Breast epithelium (tissue), 4 donors: ENCODE measurements around the gene FEM1B. TPM values are rescaled to one million over a fixed set of nuclear protein-coding genes. Genes with fewer than 3 reads are reported as not detected.

Experiments
- DNase-seq, 2 donors: peaks; one replicate each; pipeline ENCODE4 v3.0.0-alpha.2; 2019; ENCODE audit warnings: low spot score in 2 of 2
- H3K27ac ChIP-seq, 2 donors: fragments of 200-600 bp; sonication (generic) in 1 of 2; one replicate each; pipeline ENCODE4 v1.5.1; 2016 to 2019; ENCODE audit warnings: mild to moderate bottlenecking in 1 of 2
- H3K27me3 ChIP-seq, 2 donors: fragments of 200-600 bp; sonication (generic) in 1 of 2; one replicate each; pipeline versions ENCODE4 v1.5.1 to v1.6.0; 2017 to 2019; ENCODE audit warnings: control low read depth in 1 of 2, mild to moderate bottlenecking in 1 of 2
- H3K36me3 ChIP-seq: fragments of 200-600 bp; one replicate; pipeline ENCODE4 v1.5.1; 2019
- H3K4me1 ChIP-seq, 2 donors: fragments of 200-600 bp; sonication (generic); one replicate each; pipeline ENCODE4 v1.5.1; 2016 to 2019; ENCODE audit warnings: control low read depth in 1 of 2
- H3K4me3 ChIP-seq, 3 donors: fragments of 200-600 bp; sonication (generic); 1 replicate in 2 of 3; 2 replicates in 1 of 3; pipeline ENCODE4 v1.5.1; 2016 to 2019; ENCODE audit warnings: mild to moderate bottlenecking in 3 of 3, moderate library complexity in 2 of 3
- H3K9me3 ChIP-seq, 2 donors: fragments of 200-600 bp; sonication (generic) in 1 of 2; one replicate each; pipeline ENCODE4 v1.5.1; 2016 to 2019; ENCODE audit warnings: control low read depth in 1 of 2
- POLR2A ChIP-seq: fragments of 450-650 bp; IDR thresholded peaks from one replicate; pipeline ENCODE4 v1.6.1; 2016; ENCODE audit warnings: antibody characterized with exemption, mild to moderate bottlenecking, moderate library complexity
- POLR2AphosphoS5 ChIP-seq, 3 donors: sonication (generic); formaldehyde crosslinking; IDR thresholded peaks; one replicate each; pipeline ENCODE4 v1.6.1; 2017; ENCODE audit warnings: antibody characterized with exemption in 3 of 3
- intact Hi-C: fragments of 100-400 bp; cut with DNase I; formaldehyde crosslinking; loops from one replicate; pipeline ENCODE4 v1.15.1; 2023; ENCODE audit warnings: low total_unique reads
- total RNA-seq, 3 donors: library from RNA; depleted of rRNA; stranded (reverse); fragments of >200 nt; gene quantifications; one replicate each; pipeline ENCODE4 v1.1.0, GENCODE V29; 2016
- TF ChIP-seq, protein P1 (sequence below), 3 donors: fragments of 450-650 bp; IDR thresholded peaks; one replicate each; pipeline ENCODE4 v1.5.1; 2016 to 2017; ENCODE audit warnings: antibody characterized with exemption in 3 of 3, mild to moderate bottlenecking in 3 of 3, moderate library complexity in 3 of 3

The FEM1B gene
- total RNA-seq, 3 donors from 2014 or later, result 48.5 to 82.7 (median 60.0) TPM

DNA sequence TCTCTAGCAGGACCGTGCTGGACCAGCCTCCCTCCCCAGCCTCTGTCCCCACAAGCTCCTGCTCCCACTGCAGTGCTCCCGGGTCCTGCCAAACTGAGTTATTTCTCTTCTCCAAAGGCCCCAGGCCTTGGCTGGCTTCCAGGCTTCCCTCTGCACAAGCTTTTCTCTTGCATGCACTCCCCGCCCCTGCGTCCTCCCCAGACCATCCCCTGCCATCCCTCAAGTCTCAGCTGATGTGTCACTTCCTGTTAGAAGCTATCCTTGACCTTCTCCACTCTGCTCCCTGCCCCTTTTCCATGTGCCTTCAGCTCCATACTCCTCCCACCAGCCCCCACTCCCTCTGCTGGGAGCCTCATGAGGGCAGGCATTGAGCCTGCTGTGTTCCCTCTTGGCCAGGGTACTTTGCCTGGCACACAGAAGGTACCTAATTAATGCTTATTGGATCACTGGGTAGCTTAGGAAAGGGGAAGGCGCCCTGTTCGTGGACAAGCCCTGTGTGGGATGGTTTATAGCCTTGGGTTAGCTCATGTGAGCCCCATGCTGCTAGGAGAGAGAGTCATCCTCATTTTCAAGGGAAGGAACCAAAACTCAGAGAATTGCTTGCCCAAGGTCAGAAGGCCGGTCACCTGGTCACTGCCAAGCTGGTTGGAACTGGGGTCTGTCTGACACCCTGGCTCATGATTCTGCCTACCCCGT, 56.4 kb downstream of the FEM1B start:
- Histone ChIP-seq H3K36me3 (no peaks in the 10 kb centered on the region), H3K4me1 (peaks cover 0 to 21% of the 10 kb centered on the region in 2 donors), H3K9me3 (no peaks in the 10 kb centered on the region), H3K27me3 (no peaks in the 10 kb centered on the region), H3K27ac (peak overlapping the region; percentile 86 to 94), H3K4me3 (peak overlapping the region in 1 of 3 donors; percentile 28)
- intact Hi-C loops, result no loop called here
- no peak for DNase-seq
- TF ChIP-seq POLR2AphosphoS5 (IDR thresholded peaks at IDR 0.05), result no peak
- TF ChIP-seq POLR2A, result no peak
- TF ChIP-seq, protein P1, sequence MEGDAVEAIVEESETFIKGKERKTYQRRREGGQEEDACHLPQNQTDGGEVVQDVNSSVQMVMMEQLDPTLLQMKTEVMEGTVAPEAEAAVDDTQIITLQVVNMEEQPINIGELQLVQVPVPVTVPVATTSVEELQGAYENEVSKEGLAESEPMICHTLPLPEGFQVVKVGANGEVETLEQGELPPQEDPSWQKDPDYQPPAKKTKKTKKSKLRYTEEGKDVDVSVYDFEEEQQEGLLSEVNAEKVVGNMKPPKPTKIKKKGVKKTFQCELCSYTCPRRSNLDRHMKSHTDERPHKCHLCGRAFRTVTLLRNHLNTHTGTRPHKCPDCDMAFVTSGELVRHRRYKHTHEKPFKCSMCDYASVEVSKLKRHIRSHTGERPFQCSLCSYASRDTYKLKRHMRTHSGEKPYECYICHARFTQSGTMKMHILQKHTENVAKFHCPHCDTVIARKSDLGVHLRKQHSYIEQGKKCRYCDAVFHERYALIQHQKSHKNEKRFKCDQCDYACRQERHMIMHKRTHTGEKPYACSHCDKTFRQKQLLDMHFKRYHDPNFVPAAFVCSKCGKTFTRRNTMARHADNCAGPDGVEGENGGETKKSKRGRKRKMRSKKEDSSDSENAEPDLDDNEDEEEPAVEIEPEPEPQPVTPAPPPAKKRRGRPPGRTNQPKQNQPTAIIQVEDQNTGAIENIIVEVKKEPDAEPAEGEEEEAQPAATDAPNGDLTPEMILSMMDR (IDR thresholded peaks at IDR 0.05), result no peak

DNA sequence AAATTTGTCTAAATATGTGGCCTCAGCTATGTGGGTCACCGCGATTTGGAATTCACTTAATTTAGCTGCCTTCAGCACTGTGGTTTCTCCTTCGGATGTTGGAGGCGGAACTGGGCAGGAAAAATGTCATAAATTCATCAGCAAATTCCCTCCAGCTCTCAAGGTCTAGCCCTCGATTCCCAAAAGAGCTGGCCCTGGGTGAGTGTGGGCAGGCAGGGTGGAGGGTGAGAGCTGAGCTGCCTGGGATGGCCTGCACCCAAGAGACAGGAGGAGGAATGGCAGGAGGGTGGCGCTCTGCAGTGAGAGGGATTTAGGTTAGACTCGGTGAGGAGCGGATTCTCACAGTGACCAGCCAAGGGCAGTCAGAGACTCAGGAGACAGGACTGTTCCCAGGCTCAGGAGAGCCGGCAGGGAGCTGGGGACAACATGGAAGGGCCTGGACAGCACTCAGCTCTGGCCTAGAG, 57.1 kb downstream of the FEM1B start:
- no peaks in the 10 kb centered on the region for H3K9me3 ChIP-seq
- H3K27me3 ChIP-seq, result no peaks in the 10 kb centered on the region
- peak in 1 of 2 donors; percentile 72 for DNase-seq
- intact Hi-C loops, result no loop called here
- no peaks in the 10 kb centered on the region for H3K36me3 ChIP-seq
- H3K4me1 ChIP-seq, result peaks cover 0 to 21% of the 10 kb centered on the region in 2 donors
- H3K27ac ChIP-seq, result peak overlapping the region; percentile 86 to 94
- TF ChIP-seq POLR2AphosphoS5 (IDR thresholded peaks at IDR 0.05) (no peak), POLR2A (no peak)
- TF ChIP-seq, protein P1 (IDR thresholded peaks at IDR 0.05), result no peak
- peak overlapping the region in 2 of 3 donors; percentile 22 to 28 for H3K4me3 ChIP-seq

DNA sequence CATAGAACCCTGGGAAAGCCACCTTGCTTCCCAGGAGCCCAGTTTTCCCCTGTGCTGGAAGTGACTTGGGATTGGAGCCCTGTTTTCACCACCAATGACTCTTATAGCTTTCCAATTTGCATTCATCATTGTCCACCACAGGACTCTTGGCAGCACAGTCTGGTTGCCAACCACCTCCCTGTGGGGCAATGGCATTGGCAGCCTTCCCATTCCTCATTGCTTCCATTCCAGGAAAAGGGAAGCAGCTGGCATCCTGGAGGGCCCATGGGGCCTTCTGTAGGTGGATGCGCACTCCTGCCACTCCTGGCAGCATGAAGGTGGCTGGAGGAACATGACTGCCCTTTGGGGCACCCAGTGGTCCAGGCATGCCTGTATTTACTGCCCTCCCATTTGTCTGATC, 57.7 kb downstream of the FEM1B start:
- peak overlapping the region in 2 of 3 donors; percentile 22 to 28 for H3K4me3 ChIP-seq
- intact Hi-C loops, result no loop called here
- H3K27me3 ChIP-seq, result no peaks in the 10 kb centered on the region
- peak; percentile 65 to 91 for DNase-seq
- H3K4me1 ChIP-seq, result peaks cover 0 to 21% of the 10 kb centered on the region in 2 donors
- peak overlapping the region; percentile 86 to 94 for H3K27ac ChIP-seq
- peak; percentile 34 to 80 (median 51) for TF ChIP-seq POLR2AphosphoS5 (IDR thresholded peaks at IDR 0.05)
- TF ChIP-seq, protein P1 (IDR thresholded peaks at IDR 0.05), result no peak
- TF ChIP-seq POLR2A, result no peak
- no peaks in the 10 kb centered on the region for H3K36me3 ChIP-seq
- H3K9me3 ChIP-seq, result no peaks in the 10 kb centered on the region

GRCh38 chr15:68335655-68336054, 58.1 kb downstream of the FEM1B start:
- peak overlapping the region; percentile 86 to 94 for H3K27ac ChIP-seq
- TF ChIP-seq POLR2A (no peak), POLR2AphosphoS5 (IDR thresholded peaks at IDR 0.05) (no peak)
- TF ChIP-seq, protein P1 (IDR thresholded peaks at IDR 0.05), result peak in 1 of 3 donors; percentile 23
- peaks cover 0 to 21% of the 10 kb centered on the region in 2 donors for H3K4me1 ChIP-seq
- peak in 1 of 2 donors; percentile 75 for DNase-seq
- H3K27me3 ChIP-seq, result no peaks in the 10 kb centered on the region
- no peaks in the 10 kb centered on the region for H3K9me3 ChIP-seq
- intact Hi-C loops, result no loop called here
- peak overlapping the region in 2 of 3 donors; percentile 22 to 28 for H3K4me3 ChIP-seq
- no peaks in the 10 kb centered on the region for H3K36me3 ChIP-seq

GRCh38 chr15:68336516-68336915, 59.0 kb downstream of the FEM1B start:
- peaks cover 0 to 21% of the 10 kb centered on the region in 2 donors for H3K4me1 ChIP-seq
- TF ChIP-seq POLR2A, result no peak
- TF ChIP-seq, protein P1 (IDR thresholded peaks at IDR 0.05), result no peak
- TF ChIP-seq POLR2AphosphoS5 (IDR thresholded peaks at IDR 0.05), result no peak

More at GRCh38 chr15:68336516-68336915, 59.0 kb downstream of the FEM1B start:
- intact Hi-C loops, result no loop called here
- no peaks in the 10 kb centered on the region for H3K9me3 ChIP-seq
- no peaks in the 10 kb centered on the region for H3K27me3 ChIP-seq
- no peak for DNase-seq
- H3K4me3 ChIP-seq, result no peak overlapping the region
- H3K27ac ChIP-seq, result peak overlapping the region; percentile 86 to 94
- H3K36me3 ChIP-seq, result no peaks in the 10 kb centered on the region
